Measurements from ENCODE around the gene RAD51B. TPM values are rescaled to one million over a fixed set of nuclear protein-coding genes. Genes with fewer than 3 reads are reported as not detected.
"Not testable (repeated sequence)": the region's sequence is repeated elsewhere in the genome, so short reads cannot be mapped to it uniquely, and the experiment has no call there.

RAD51B gene
- total and polyA plus RNA-seq, 2 of the 13 experiments (the other 11 are each of a cell fraction or from before 2014, with no cell fraction given) = 7.0 to 9.5 TPM

DNA sequence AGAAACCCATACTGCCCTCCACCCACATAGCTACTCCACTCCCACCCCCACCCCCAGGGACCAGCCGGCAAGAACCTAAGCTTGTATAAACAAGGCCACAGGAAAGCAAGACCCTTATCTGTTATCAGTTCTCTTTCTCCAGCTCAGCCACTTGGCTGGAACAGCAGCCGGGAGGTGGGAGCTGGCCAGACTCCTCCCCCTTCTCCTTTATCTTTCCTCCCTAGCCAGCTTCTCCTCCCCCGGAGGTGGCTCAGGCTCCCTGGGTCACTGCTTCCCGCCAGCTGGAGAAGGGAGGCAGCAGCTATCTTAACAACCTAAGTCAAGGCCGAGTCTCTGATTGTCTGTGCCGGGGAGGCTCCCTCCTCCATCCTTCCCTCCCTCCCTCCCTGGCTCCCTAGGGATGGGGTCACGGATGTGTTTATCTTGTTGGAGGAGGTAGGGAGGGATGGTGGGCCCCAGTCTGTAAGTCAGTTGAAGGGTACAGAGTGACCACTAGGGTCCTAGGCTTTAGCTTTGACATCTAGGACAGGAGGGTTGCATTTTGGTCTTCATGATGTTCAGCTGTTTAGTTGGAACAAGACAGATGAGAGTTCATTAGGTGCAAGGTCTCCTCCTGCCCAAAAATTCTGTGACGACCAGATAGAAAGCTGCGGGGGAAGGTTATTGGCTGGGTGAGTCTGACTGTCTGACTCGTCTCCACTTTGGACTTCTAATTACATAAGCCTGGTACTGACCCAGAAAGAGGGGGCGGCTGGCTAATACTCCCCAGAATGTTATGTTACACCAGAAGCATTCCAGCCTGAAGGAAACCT, 943.6 kb downstream of the RAD51B start (continued):
- TF ChIP-seq, protein P1, sequence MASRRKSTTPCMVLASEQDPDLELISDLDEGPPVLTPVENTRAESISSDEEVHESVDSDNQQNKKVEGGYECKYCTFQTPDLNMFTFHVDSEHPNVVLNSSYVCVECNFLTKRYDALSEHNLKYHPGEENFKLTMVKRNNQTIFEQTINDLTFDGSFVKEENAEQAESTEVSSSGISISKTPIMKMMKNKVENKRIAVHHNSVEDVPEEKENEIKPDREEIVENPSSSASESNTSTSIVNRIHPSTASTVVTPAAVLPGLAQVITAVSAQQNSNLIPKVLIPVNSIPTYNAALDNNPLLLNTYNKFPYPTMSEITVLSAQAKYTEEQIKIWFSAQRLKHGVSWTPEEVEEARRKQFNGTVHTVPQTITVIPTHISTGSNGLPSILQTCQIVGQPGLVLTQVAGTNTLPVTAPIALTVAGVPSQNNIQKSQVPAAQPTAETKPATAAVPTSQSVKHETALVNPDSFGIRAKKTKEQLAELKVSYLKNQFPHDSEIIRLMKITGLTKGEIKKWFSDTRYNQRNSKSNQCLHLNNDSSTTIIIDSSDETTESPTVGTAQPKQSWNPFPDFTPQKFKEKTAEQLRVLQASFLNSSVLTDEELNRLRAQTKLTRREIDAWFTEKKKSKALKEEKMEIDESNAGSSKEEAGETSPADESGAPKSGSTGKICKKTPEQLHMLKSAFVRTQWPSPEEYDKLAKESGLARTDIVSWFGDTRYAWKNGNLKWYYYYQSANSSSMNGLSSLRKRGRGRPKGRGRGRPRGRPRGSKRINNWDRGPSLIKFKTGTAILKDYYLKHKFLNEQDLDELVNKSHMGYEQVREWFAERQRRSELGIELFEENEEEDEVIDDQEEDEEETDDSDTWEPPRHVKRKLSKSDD (CRISPR knock-in tag; IDR thresholded peaks at IDR 0.05; ENCODE audit: low read depth) = no peak
- TF ChIP-seq, protein P2, sequence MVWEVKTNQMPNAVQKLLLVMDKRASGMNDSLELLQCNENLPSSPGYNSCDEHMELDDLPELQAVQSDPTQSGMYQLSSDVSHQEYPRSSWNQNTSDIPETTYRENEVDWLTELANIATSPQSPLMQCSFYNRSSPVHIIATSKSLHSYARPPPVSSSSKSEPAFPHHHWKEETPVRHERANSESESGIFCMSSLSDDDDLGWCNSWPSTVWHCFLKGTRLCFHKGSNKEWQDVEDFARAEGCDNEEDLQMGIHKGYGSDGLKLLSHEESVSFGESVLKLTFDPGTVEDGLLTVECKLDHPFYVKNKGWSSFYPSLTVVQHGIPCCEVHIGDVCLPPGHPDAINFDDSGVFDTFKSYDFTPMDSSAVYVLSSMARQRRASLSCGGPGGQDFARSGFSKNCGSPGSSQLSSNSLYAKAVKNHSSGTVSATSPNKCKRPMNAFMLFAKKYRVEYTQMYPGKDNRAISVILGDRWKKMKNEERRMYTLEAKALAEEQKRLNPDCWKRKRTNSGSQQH (CRISPR knock-in tag; IDR thresholded peaks at IDR 0.05; ENCODE audit: low read depth) = no peak
- TF ChIP-seq EP300 (IDR thresholded peaks at IDR 0.05; ENCODE audit: low read depth in 2 of 2, low read length in 2 of 2) (peak in 1 of 2 experiments; percentile 38; a peak in 1 of 4 replicates), EP300 (CRISPR knock-in tag; IDR thresholded peaks at IDR 0.05; ENCODE audit: borderline replicate concordance) (no peak)

DNA sequence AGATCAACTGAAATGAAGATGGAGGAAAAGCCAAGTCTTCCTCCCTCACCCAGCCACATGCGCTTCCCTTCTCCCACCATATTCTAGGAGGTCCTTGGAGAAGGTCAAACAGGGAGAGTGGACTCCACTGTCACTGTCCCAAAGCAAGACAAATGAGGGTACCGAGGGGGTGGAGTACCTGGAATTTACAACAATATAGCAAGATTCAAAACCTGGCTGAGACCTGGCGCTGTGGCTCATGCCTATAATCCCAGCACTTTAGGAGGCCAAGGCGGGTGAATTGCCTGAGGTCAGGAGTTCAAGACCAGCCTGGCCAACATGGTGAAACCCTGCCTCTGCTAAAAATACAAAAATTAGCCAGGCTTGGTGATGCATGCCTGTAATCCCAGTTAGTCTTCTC, 944.3 kb downstream of the RAD51B start:
- H2AFZ ChIP-seq (ENCODE audit: low read length); CTCF ChIA-PET (ENCODE audit: low intra/inter-chr PET ratio, low total read pairs); H3K4me2 ChIP-seq (ENCODE audit: low read depth, low read length); ATAC-seq; DNase-seq (ENCODE audit: low spot score); H3K9ac ChIP-seq (ENCODE audit: insufficient read depth, low read depth, low read length); H3K79me2 ChIP-seq (ENCODE audit: insufficient read depth, low read length); H3K36me3 ChIP-seq (replicated peaks in 1 of 2; ENCODE audit: control insufficient read depth in 1 of 2, insufficient read depth in 2 of 2, low read length in 2 of 2); FAIRE-seq; H3K4me3 ChIP-seq (replicated peaks in 1 of 3; ENCODE audit: insufficient read depth in 1 of 3, low read depth in 2 of 3, low read length in 3 of 3); in situ Hi-C loops (cut with HindIII; ENCODE audit: extremely low pct_ligation_motif_present, low pct_unique_long_range_greater_than_20kb); H3K9me3 ChIP-seq (ENCODE audit: low read length); H3K27me3 ChIP-seq (ENCODE audit: control insufficient read depth in 1 of 2, insufficient read depth in 2 of 2, low read length in 2 of 2); H3K27ac ChIP-seq (ENCODE audit: extremely low read length, insufficient read depth, low read length); BruUV-seq (replicated peaks); H4K20me1 ChIP-seq (ENCODE audit: insufficient read depth, low read length): not testable (repeated sequence)
- POLR2A ChIA-PET = interaction anchor here (1.4 to 2.2 kb wide), 5 partner anchors 16 to 31 kb away, joined by 6 to 23 read pairs (median 15); partner anchors contain the start of gene ZFP36L1
- H3K4me1 ChIP-seq (ENCODE audit: insufficient read depth, low read length) = peaks cover 77% of the 10 kb centered on the region
- 98% methylated on average over 4 of the region's 4 CpGs for WGBS (ENCODE audit: low lambda C conversion rate)
- intact Hi-C loops (cut with micrococcal nuclease; ENCODE audit: unreplicated experiment) = loop anchor here (2.0 kb wide), 1 partner anchor 21 kb away; no protein-coding TSS in a partner anchor
- TF ChIP-seq ZMYM2 (CRISPR knock-in tag; IDR thresholded peaks at IDR 0.05) = peak; percentile 19; the same call in 1 of the 2 replicates

Data from HepG2 (cell line).